Gastroesophageal sphincter (tissue), 3 donors: ENCODE data around the gene TAAR8.

ENCODE experiments used
- CTCF ChIP-seq, 4 experiments: fragments of 200-600 bp in 2 of 4; fragments of 450-650 bp in 2 of 4; sonication (generic) in 1 of 4; IDR thresholded peaks; one replicate each; pipeline ENCODE4 v1.5.1; 2017 to 2019; ENCODE audit warnings: antibody characterized with exemption in 4 of 4, mild to moderate bottlenecking in 2 of 4, moderate library complexity in 2 of 4
- EP300 ChIP-seq: sonication (generic); formaldehyde crosslinking; IDR thresholded peaks from one replicate; pipeline ENCODE4 v1.6.1; 2017; ENCODE audit warnings: antibody characterized with exemption, mild to moderate bottlenecking
- POLR2A ChIP-seq, 2 donors: fragments of 450-650 bp; IDR thresholded peaks; one replicate each; pipeline ENCODE4 v1.6.1; 2017; ENCODE audit warnings: antibody characterized with exemption in 2 of 2, mild to moderate bottlenecking in 2 of 2, moderate library complexity in 1 of 2
- POLR2AphosphoS5 ChIP-seq: sonication (generic); formaldehyde crosslinking; IDR thresholded peaks from one replicate; pipeline ENCODE4 v1.6.1; 2017; ENCODE audit warnings: antibody characterized with exemption

DNA sequence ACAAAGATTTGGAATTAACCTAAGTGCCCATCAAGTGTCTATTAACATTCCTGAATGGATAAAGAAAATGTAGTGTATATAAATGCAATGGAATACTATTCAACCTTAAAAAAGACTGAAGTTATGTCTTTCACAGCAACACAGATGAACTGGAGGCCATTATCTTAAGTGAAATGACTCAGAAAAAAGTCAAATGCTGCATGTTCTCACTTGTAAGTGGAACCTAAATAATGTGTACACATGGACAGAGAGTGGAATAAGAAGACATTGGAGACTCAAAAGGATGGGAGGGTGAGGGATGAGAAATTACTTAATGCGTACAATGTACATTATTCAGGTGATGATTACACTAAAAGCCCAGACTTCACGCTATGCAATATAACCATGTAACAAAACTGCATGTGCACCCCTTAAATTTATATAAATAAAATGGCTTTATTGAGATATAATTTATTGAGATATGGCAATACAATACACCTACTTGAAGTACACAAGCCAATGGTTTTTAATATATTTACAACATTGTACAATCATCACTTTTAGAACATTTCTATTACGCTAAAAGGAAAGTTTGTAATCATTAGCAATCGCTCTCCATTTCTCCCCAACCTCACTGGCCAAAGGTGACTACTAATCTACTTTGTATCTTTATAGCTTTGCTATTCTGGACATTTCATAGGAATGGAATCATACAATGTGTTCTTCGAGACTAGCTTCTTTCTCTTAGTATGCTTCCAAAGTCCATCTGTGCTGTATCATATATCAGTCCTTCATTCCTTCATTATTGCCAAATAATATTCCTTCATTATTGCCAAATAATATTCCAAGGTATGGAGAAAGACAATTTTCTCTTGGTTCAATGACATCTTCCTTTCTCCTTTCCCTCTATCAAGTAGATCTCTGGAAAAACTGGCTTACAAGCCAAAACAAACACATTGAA, 45.3 kb upstream of the TAAR8 start:
- TF ChIP-seq CTCF (IDR thresholded peaks at IDR 0.05): no peak
- no peak for TF ChIP-seq POLR2A (IDR thresholded peaks at IDR 0.05)
- no peak for TF ChIP-seq EP300
- no peak for TF ChIP-seq POLR2AphosphoS5
